GM13977 (cell line): ENCODE data around the gene C12orf57.

Source experiments
- DNase-seq: peaks from one replicate; pipeline ENCODE4 v3.0.0; 2012; ENCODE audit warnings: low spot score
- CTCF ChIP-seq: IDR thresholded peaks from 2 replicates; pipeline ENCODE4 v1.5.1; 2012; ENCODE audit warnings: mild to moderate bottlenecking, control low read depth; ENCODE audit not compliant: insufficient read depth; ENCODE audit errors: extremely low read depth, missing control alignments
- in situ Hi-C: fragments of 300-500 bp; cut with MboI; formaldehyde crosslinking; loops from one replicate; pipeline ENCODE4 v1.12.0; 2022; ENCODE audit warnings: low sequenced_read_pairs, low pct_unique_long_range_greater_than_20kb, mixed read lengths, inconsistent platforms; ENCODE audit not compliant: unreplicated experiment

C12orf57 gene

GRCh38 chr12:6974180-6974579, 30.4 kb downstream of the C12orf57 start:
- TF ChIP-seq CTCF = no peak
- DNase-seq = no peak
- in situ Hi-C loops = no loop called here

DNA sequence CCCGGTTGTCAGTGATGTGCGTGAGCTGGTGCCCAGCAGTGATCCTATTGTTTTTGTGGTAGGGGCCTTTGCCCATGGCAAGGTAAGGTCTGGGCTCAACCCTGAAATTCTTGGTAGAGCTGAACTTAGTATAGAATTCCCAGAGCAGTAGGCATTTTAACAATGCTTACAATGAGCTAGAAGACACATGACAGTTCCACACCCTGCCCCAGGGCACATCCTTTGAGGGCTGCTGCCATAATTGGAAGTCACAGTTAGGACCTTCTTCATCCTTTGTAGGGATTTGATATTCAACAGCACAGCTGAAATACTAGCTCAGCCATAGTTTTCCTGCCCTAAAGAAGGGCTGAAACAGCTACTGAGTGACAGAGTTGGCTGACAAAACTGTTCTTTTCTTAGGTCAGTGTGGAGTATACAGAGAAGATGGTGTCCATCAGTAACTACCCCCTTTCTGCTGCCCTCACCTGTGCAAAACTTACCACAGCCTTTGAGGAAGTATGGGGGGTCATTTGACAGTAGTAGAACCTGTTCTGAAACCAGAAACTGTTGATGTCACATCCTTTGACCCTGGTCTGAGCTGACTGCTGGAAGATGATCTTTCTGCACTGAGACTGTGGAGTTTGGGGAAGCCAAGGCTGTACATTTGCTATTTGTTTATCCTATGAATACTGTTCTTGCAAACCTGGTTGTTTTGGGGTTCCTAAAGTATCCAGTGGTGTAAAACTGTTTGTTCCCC, 31.6 kb downstream of the C12orf57 start:
- in situ Hi-C loops = no loop called here
- no peak for TF ChIP-seq CTCF

GRCh38 chr12:6977653-6978052, 33.8 kb downstream of the C12orf57 start:
- no peak for DNase-seq
- no peak for TF ChIP-seq CTCF
- in situ Hi-C loops = no loop called here

More for the DNA sequence above, 31.6 kb downstream of the C12orf57 start:
- DNase-seq = no peak

- no peak for TF ChIP-seq CTCF
- in situ Hi-C loops = no loop called here
- no peak for DNase-seq
Observed at GRCh38 chr12:6978188-6978587, 34.4 kb downstream of the C12orf57 start.

- in situ Hi-C loops = no loop called here
- DNase-seq = no peak
- TF ChIP-seq CTCF = no peak
Observed at GRCh38 chr12:6978611-6979011, 34.8 kb downstream of the C12orf57 start.

- TF ChIP-seq CTCF = no peak
- no peak for DNase-seq
- in situ Hi-C loops = no loop called here
Observed at GRCh38 chr12:6979021-6979420, 35.2 kb downstream of the C12orf57 start.

DNA sequence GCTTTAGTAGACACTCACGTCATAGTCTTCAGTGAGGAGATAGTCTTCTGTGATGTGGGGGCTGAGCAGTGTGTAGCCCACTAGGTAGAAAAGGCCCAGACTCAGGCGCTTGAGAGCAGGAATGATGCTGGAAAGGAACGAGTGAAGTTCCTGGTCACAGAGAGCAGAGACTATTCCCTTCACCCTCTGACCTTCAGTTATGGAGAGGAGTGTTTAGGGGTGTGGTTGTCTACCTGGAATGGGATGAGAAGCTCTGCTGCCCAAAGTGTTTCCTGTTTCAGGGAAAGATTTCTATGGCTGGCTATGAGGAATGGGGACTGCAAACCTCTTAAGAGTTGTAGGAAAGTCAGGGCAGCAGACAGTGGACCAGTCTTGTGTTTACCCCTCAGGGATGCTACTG, 35.6 kb downstream of the C12orf57 start:
- DNase-seq = no peak
- in situ Hi-C loops = no loop called here

More for the DNA sequence above, 35.6 kb downstream of the C12orf57 start:
- TF ChIP-seq CTCF = no peak
